Measurements from ENCODE around the gene ZNF780A. TPM values are rescaled to one million over a fixed set of nuclear protein-coding genes. Genes with fewer than 3 reads are reported as not detected.

Gene ZNF780A
- total and polyA plus RNA-seq, 2 of the 8 experiments (the other 6 are each of a cell fraction or from before 2014, with no cell fraction given), result 3.5 to 12.0 TPM

DNA sequence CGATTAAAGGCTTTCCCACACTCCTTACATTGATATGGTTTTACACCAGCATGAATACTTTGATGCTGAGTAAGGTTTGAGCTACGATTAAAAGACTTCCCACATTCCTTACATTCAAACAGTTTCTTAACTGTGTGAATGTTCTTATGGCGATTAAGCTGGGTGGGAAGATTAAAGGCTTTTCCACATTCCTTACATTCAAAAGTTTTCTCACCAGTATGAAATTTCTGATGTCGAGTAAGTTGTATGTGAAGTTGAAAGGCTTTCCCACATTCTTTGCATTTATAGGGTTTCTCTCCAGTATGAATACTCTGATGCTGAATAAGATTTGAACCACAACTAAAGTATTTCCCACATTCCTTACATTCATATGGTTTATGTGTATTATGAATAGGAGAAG is 54.7 kb downstream of the ZNF780A start:
- H2BK5ac ChIP-seq (ENCODE audit: low read depth, low read length), result no peak overlapping the region
- no peaks in the 10 kb centered on the region for H3K4me1 ChIP-seq (replicated peaks in 1 of 4; ENCODE audit: control insufficient read depth in 3 of 4, insufficient read depth in 4 of 4, low read length in 3 of 4)
- CTCF ChIA-PET (ENCODE audit: partially characterized antibody), result no interaction called here
- no peak overlapping the region for H2BK15ac ChIP-seq (ENCODE audit: low read length)
- H3K18ac ChIP-seq (ENCODE audit: extremely low read depth, low read length), result no peak overlapping the region
- TF ChIP-seq BRCA1 (IDR thresholded peaks at IDR 0.05; ENCODE audit: low read depth, low read length) (no peak), ATF2 (IDR thresholded peaks at IDR 0.05; ENCODE audit: low read length) (no peak), CBX8 (IDR thresholded peaks at IDR 0.05; ENCODE audit: borderline replicate concordance, low read depth, low read length) (no peak), KDM1A (IDR thresholded peaks at IDR 0.05; ENCODE audit: borderline replicate concordance, low read length) (no peak)
- H2BK120ac ChIP-seq (replicated peaks; ENCODE audit: low read depth, low read length), result no peak overlapping the region
- peaks cover 0 to 43% (median 19%) of the 10 kb centered on the region in 4 experiments; a peak in 3 of 8 replicates for H3K36me3 ChIP-seq (ENCODE audit: control insufficient read depth in 2 of 4, insufficient read depth in 4 of 4, low read length in 3 of 4)
- H4K5ac ChIP-seq (ENCODE audit: insufficient read length, low read depth, low read length), result no peak overlapping the region
- 92% methylated on average over 4 of the region's 4 CpGs; no CpG with 5 or more reads in 1 of the 2 experiments for WGBS, 2 experiments (ENCODE audit: extremely low coverage in 1 of 2, insufficient coverage in 1 of 2, insufficient read length in 1 of 2, insufficient replicate concordance in 2 of 2, low coverage in 1 of 2, low lambda C conversion rate in 2 of 2, missing lambda C conversion rate in 1 of 2)
- FAIRE-seq, result no peak
- H3K23me2 ChIP-seq (ENCODE audit: low read depth, low read length), result no peaks in the 10 kb centered on the region
- no peak overlapping the region for H4K91ac ChIP-seq (replicated peaks; ENCODE audit: insufficient read length, low read length)
- H2AK5ac ChIP-seq (ENCODE audit: low read depth, low read length), result no peak overlapping the region
- no peak overlapping the region for H2BK12ac ChIP-seq (ENCODE audit: low read depth, low read length)
- POLR2A ChIA-PET (ENCODE audit: partially characterized antibody), result no interaction called here
- no peaks in the 10 kb centered on the region for H3K27me3 ChIP-seq (replicated peaks in 1 of 4; ENCODE audit: control insufficient read depth in 3 of 4, extremely low read depth in 1 of 4, insufficient read depth in 3 of 4, low read length in 3 of 4)
- no peak overlapping the region for H2AFZ ChIP-seq (ENCODE audit: low read length)
- no peak for DNase-seq (ENCODE audit: low read depth in 1 of 2, low spot score in 2 of 2)
- H4K20me1 ChIP-seq (replicated peaks in 1 of 2; ENCODE audit: control insufficient read depth in 1 of 2, insufficient read depth in 2 of 2, low read length in 2 of 2), result no peaks in the 10 kb centered on the region
- no peak overlapping the region for H3K4me3 ChIP-seq (ENCODE audit: extremely low read depth in 1 of 4, insufficient read depth in 2 of 4, low read depth in 3 of 4, low read length in 4 of 4)
- no peaks in the 10 kb centered on the region for H3K79me2 ChIP-seq (ENCODE audit: control insufficient read depth in 1 of 2, insufficient read depth in 2 of 2, low read length in 2 of 2)
- no peak overlapping the region for H4K8ac ChIP-seq (ENCODE audit: extremely low read depth, insufficient read depth, low read length)
- H3K9ac ChIP-seq (replicated peaks in 1 of 4; ENCODE audit: extremely low read depth in 1 of 4, low read depth in 3 of 4, low read length in 3 of 4), result no peak overlapping the region
- H3K9me3 ChIP-seq (ENCODE audit: insufficient read depth in 2 of 2, low read depth in 1 of 2, low read length in 1 of 2), result peaks cover 61 to 62% of the 10 kb centered on the region in 2 experiments
- no peak overlapping the region for H3K56ac ChIP-seq (replicated peaks; ENCODE audit: insufficient read length, low read depth, low read length)
- no peak overlapping the region for H3K4ac ChIP-seq (replicated peaks; ENCODE audit: insufficient read length, low read depth, low read length)
- no peak overlapping the region for H3K27ac ChIP-seq (ENCODE audit: low read depth, low read length)
- no peaks in the 10 kb centered on the region for H3K79me1 ChIP-seq (ENCODE audit: low read depth, low read length)
- no peak overlapping the region for H2BK20ac ChIP-seq (ENCODE audit: low read length)
- H3K23ac ChIP-seq (ENCODE audit: insufficient read length), result no peak overlapping the region
- H3K4me2 ChIP-seq (ENCODE audit: insufficient read depth in 1 of 2, low read depth in 2 of 2, low read length in 2 of 2), result no peak overlapping the region
- no peak overlapping the region for H3K14ac ChIP-seq (ENCODE audit: insufficient read length)

Data from H1 (cell line).